DMS153 (cell line): Measurements from ENCODE around the gene ATXN1.
"Not testable (repeated sequence)": the region's sequence is repeated elsewhere in the genome, so short reads cannot be mapped to it uniquely, and the experiment has no call there.

Experiments
- DNase-seq: peaks from one replicate; lab custom pipeline; 2025; lab: John Stamatoyannopoulos, UW

ATXN1 gene

GRCh38 chr6:16570946-16571345 is 190.3 kb downstream of the ATXN1 start:
- no peak for DNase-seq

- no peak for DNase-seq
These were observed 191.1 kb downstream of the ATXN1 start for GRCh38 chr6:16570221-16570553.

- no peak for DNase-seq
These were observed 193.1 kb downstream of the ATXN1 start for GRCh38 chr6:16568128-16568527.

- DNase-seq: no peak
These were observed 194.2 kb downstream of the ATXN1 start for GRCh38 chr6:16567071-16567470.

- no peak for DNase-seq
These were observed 196.8 kb downstream of the ATXN1 start for GRCh38 chr6:16564436-16564835.

GRCh38 chr6:16563628-16564240 is 197.5 kb downstream of the ATXN1 start:
- no peak for DNase-seq

GRCh38 chr6:16562498-16562897 is 198.8 kb downstream of the ATXN1 start:
- DNase-seq: no peak

- no peak for DNase-seq
These were observed 202.2 kb downstream of the ATXN1 start for GRCh38 chr6:16559071-16559470.

GRCh38 chr6:16555550-16555949 is 205.7 kb downstream of the ATXN1 start:
- no peak for DNase-seq

GRCh38 chr6:16553531-16553930 is 207.7 kb downstream of the ATXN1 start:
- DNase-seq: no peak

- no peak for DNase-seq
These were observed 209.8 kb downstream of the ATXN1 start for GRCh38 chr6:16551466-16551865.

GRCh38 chr6:16548121-16548520 is 213.1 kb downstream of the ATXN1 start:
- no peak for DNase-seq

- no peak for DNase-seq
These were observed 213.7 kb downstream of the ATXN1 start for GRCh38 chr6:16547587-16547986.

GRCh38 chr6:16546861-16547260 is 214.4 kb downstream of the ATXN1 start:
- no peak for DNase-seq

GRCh38 chr6:16545382-16545781 is 215.9 kb downstream of the ATXN1 start:
- no peak for DNase-seq

GRCh38 chr6:16544521-16544920 is 216.7 kb downstream of the ATXN1 start:
- no peak for DNase-seq

GRCh38 chr6:16544006-16544405 is 217.3 kb downstream of the ATXN1 start:
- no peak for DNase-seq

GRCh38 chr6:16543521-16543920 is 217.7 kb downstream of the ATXN1 start:
- no peak for DNase-seq

GRCh38 chr6:16542070-16542469 is 219.2 kb downstream of the ATXN1 start:
- DNase-seq: no peak

- no peak for DNase-seq
These were observed 220.2 kb downstream of the ATXN1 start for GRCh38 chr6:16540804-16541752.

GRCh38 chr6:16540383-16540782 is 220.9 kb downstream of the ATXN1 start:
- DNase-seq: not testable (repeated sequence)

- DNase-seq: no peak
These were observed 222.0 kb downstream of the ATXN1 start for GRCh38 chr6:16539086-16539931.

- no peak for DNase-seq
These were observed 225.7 kb downstream of the ATXN1 start for GRCh38 chr6:16535564-16535963.
